Measurements from ENCODE around the gene ADAMTS4.

- TF ChIP-seq CTCF (conservative IDR thresholded peaks at IDR 0.05) (no peak), ZFX (IDR thresholded peaks at IDR 0.05) (no peak)
Observed at GRCh38 chr1:161196521-161197451, 2.1 kb downstream of the ADAMTS4 start.
